Adipocyte (in vitro differentiated cells): Measurements from ENCODE around the gene DEF6.
A peak's percentile ranks its signal among the peaks of the same experiment; 100 is the strongest.
"Not testable (repeated sequence)": the region's sequence is repeated elsewhere in the genome, so short reads cannot be mapped to it uniquely, and the experiment has no call there.

Experiments
- DNase-seq: peaks from one replicate; pipeline ENCODE4 v3.0.0-alpha.2; 2015; ENCODE audit warnings: low read depth
- H3K27me3 ChIP-seq: replicated peaks from 2 replicates; pipeline ENCODE4 v1.7.0; 2013; ENCODE audit warnings: mild to moderate bottlenecking, low read length, moderate library complexity; ENCODE audit not compliant: control insufficient read depth, insufficient read depth
- H3K36me3 ChIP-seq: 2 replicates; pipeline ENCODE4 v1.7.0; 2013; ENCODE audit warnings: low read length, mild to moderate bottlenecking, moderate library complexity; ENCODE audit not compliant: control insufficient read depth, insufficient read depth, severe bottlenecking
- H3K4me1 ChIP-seq: 2 replicates; pipeline ENCODE4 v1.7.0; 2013; ENCODE audit warnings: mild to moderate bottlenecking, low read length, moderate library complexity; ENCODE audit not compliant: control insufficient read depth, insufficient read depth
- H3K4me3 ChIP-seq: 2 replicates; pipeline ENCODE4 v1.7.0; 2013; ENCODE audit warnings: mild to moderate bottlenecking, low read length, moderate library complexity
- H3K9ac ChIP-seq: 2 replicates; pipeline ENCODE4 v1.7.0; 2013; ENCODE audit warnings: mild to moderate bottlenecking, low read length, moderate library complexity
- H3K9me3 ChIP-seq: 2 replicates; pipeline ENCODE4 v1.7.0; 2013; ENCODE audit warnings: mild to moderate bottlenecking, low read length, moderate library complexity; ENCODE audit not compliant: control insufficient read depth

DEF6 gene

GRCh38 chr6:35312076-35312800 lies 14.6 kb downstream of the DEF6 start:
- Histone ChIP-seq H3K9me3 (no peaks in the 10 kb centered on the region), H3K36me3 (no peaks in the 10 kb centered on the region), H3K9ac (no peak overlapping the region), H3K4me1 (no peaks in the 10 kb centered on the region), H3K27me3 (peaks cover 22% of the 10 kb centered on the region), H3K4me3 (no peak overlapping the region)
- no peak for DNase-seq

GRCh38 chr6:35312807-35313206 lies 15.2 kb downstream of the DEF6 start:
- H3K4me1 ChIP-seq, result no peaks in the 10 kb centered on the region
- H3K9me3 ChIP-seq, result no peaks in the 10 kb centered on the region
- peaks cover 26% of the 10 kb centered on the region for H3K27me3 ChIP-seq
- no peaks in the 10 kb centered on the region for H3K36me3 ChIP-seq
- H3K4me3 ChIP-seq, result no peak overlapping the region
- no peak for DNase-seq
- H3K9ac ChIP-seq, result no peak overlapping the region

- Histone ChIP-seq H3K4me3 (peak overlapping the region; percentile 85), H3K9me3 (no peaks in the 10 kb centered on the region), H3K27me3 (peaks cover 27% of the 10 kb centered on the region), H3K4me1 (peaks cover 5% of the 10 kb centered on the region), H3K36me3 (no peaks in the 10 kb centered on the region), H3K9ac (peak overlapping the region; percentile 55)
- peak; percentile 34 for DNase-seq
Measured at GRCh38 chr6:35317483-35318195, 20.0 kb downstream of the DEF6 start.

GRCh38 chr6:35318196-35319171 lies 20.9 kb downstream of the DEF6 start:
- peak; percentile 87 for DNase-seq
- H3K4me1 ChIP-seq, result peaks cover 5% of the 10 kb centered on the region

GRCh38 chr6:35319346-35320030 lies 21.9 kb downstream of the DEF6 start:
- Histone ChIP-seq H3K4me3 (no peak overlapping the region), H3K9ac (no peak overlapping the region), H3K27me3 (peaks cover 27% of the 10 kb centered on the region), H3K9me3 (no peaks in the 10 kb centered on the region), H3K36me3 (no peaks in the 10 kb centered on the region), H3K4me1 (peaks cover 5% of the 10 kb centered on the region)
- DNase-seq, result no peak

More at GRCh38 chr6:35318196-35319171, 20.9 kb downstream of the DEF6 start:
- Histone ChIP-seq H3K36me3 (no peaks in the 10 kb centered on the region), H3K9ac (peak overlapping the region; percentile 55), H3K4me3 (peak overlapping the region; percentile 85), H3K27me3 (peaks cover 27% of the 10 kb centered on the region), H3K9me3 (no peaks in the 10 kb centered on the region)

GRCh38 chr6:35320031-35320410 lies 22.4 kb downstream of the DEF6 start:
- no peaks in the 10 kb centered on the region for H3K9me3 ChIP-seq
- no peak overlapping the region for H3K9ac ChIP-seq
- no peak overlapping the region for H3K4me3 ChIP-seq
- H3K36me3 ChIP-seq, result no peaks in the 10 kb centered on the region
- peaks cover 5% of the 10 kb centered on the region for H3K4me1 ChIP-seq
- no peak for DNase-seq
- H3K27me3 ChIP-seq, result peaks cover 23% of the 10 kb centered on the region

- Histone ChIP-seq H3K4me1 (peaks cover 5% of the 10 kb centered on the region), H3K9me3 (no peaks in the 10 kb centered on the region), H3K36me3 (no peaks in the 10 kb centered on the region), H3K4me3 (no peak overlapping the region), H3K9ac (no peak overlapping the region), H3K27me3 (peaks cover 23% of the 10 kb centered on the region)
- DNase-seq, result no peak
Measured at GRCh38 chr6:35321091-35321490, 23.5 kb downstream of the DEF6 start.

GRCh38 chr6:35327349-35328027 lies 29.9 kb downstream of the DEF6 start:
- Histone ChIP-seq H3K9me3 (no peaks in the 10 kb centered on the region), H3K36me3 (no peaks in the 10 kb centered on the region), H3K4me1 (no peaks in the 10 kb centered on the region), H3K9ac (no peak overlapping the region), H3K27me3 (peaks cover 3% of the 10 kb centered on the region), H3K4me3 (no peak overlapping the region)
- peak; percentile 58 for DNase-seq

- H3K9ac ChIP-seq, result no peak overlapping the region
- H3K36me3 ChIP-seq, result no peaks in the 10 kb centered on the region
- no peak for DNase-seq
- H3K4me1 ChIP-seq, result no peaks in the 10 kb centered on the region
- peaks cover 3% of the 10 kb centered on the region for H3K27me3 ChIP-seq
- no peaks in the 10 kb centered on the region for H3K9me3 ChIP-seq
- no peak overlapping the region for H3K4me3 ChIP-seq
Measured at GRCh38 chr6:35328108-35328723, 30.6 kb downstream of the DEF6 start.

GRCh38 chr6:35328965-35329364 lies 31.3 kb downstream of the DEF6 start:
- not testable (repeated sequence) for DNase-seq, H3K27me3 ChIP-seq, H3K4me1 ChIP-seq, H3K9me3 ChIP-seq, H3K4me3 ChIP-seq, H3K9ac ChIP-seq, H3K36me3 ChIP-seq
